Measurements from ENCODE around the gene MISP. TPM values are rescaled to one million over a fixed set of nuclear protein-coding genes. Genes with fewer than 3 reads are reported as not detected.

MISP gene
- total RNA-seq, 2 experiments from 2014 or later: not detected

DNA sequence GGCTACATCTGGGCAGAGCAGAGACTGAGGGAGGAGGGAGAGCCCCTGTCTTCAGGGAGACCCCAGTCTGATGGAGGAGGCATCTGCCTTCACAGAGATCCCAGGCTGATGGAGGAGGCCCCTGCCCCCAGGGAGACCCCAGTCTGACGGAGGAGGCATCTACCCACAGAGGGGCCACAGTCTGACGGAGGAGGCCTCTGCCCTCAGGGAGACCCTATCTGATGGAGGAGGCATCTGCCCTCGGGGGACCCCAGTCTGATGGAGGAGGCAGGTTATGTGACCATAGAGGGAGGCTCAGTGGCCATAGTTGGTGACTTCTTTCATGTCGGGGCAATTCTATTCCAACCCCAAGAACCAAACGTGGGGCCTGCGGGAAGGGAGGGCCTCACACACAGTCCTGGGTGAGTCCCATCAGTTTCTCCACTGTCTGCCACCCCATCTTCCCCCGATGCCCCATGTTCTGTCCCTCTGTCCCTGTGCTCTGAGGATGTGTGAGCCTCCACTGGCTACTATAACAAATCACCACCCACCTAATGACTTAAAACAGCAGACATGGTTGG lies 14.3 kb downstream of the MISP start:
- Mint-ChIP-seq H3K27me3 (peaks cover 2% of the 10 kb centered on the region), H3K27ac (no peak overlapping the region), H3K9me3 (no peaks in the 10 kb centered on the region), H3K4me3 (no peak overlapping the region), H3K36me3 (ENCODE audit: low read depth) (no peaks in the 10 kb centered on the region), H3K4me1 (ENCODE audit: low read depth) (peaks cover 1% of the 10 kb centered on the region)
- Histone ChIP-seq H3K27me3 (ENCODE audit: control insufficient read depth in 1 of 2, insufficient read depth in 2 of 2, low read length in 2 of 2) (peaks cover 0 to 3% of the 10 kb centered on the region in 2 experiments), H3K27ac (ENCODE audit: low read depth in 1 of 2, low read length in 2 of 2) (no peak overlapping the region), H3K4me1 (ENCODE audit: insufficient read depth, low read length) (no peaks in the 10 kb centered on the region), H3K36me3 (ENCODE audit: insufficient read depth, low read length) (no peaks in the 10 kb centered on the region), H3K9me3 (ENCODE audit: control insufficient read depth in 1 of 2, insufficient read depth in 1 of 2, low read length in 2 of 2) (peaks cover 0 to 10% of the 10 kb centered on the region in 2 experiments), H3K4me3 (ENCODE audit: low read length) (no peak overlapping the region)
- intact Hi-C loops (cut with DNase I, micrococcal nuclease): no loop called here
- ATAC-seq (ENCODE audit: poor library complexity) (no peak), DNase-seq (no peak)
- ChIA-PET POLR2A (no interaction called here), CTCF (no interaction called here)
- TF ChIP-seq, protein P1, sequence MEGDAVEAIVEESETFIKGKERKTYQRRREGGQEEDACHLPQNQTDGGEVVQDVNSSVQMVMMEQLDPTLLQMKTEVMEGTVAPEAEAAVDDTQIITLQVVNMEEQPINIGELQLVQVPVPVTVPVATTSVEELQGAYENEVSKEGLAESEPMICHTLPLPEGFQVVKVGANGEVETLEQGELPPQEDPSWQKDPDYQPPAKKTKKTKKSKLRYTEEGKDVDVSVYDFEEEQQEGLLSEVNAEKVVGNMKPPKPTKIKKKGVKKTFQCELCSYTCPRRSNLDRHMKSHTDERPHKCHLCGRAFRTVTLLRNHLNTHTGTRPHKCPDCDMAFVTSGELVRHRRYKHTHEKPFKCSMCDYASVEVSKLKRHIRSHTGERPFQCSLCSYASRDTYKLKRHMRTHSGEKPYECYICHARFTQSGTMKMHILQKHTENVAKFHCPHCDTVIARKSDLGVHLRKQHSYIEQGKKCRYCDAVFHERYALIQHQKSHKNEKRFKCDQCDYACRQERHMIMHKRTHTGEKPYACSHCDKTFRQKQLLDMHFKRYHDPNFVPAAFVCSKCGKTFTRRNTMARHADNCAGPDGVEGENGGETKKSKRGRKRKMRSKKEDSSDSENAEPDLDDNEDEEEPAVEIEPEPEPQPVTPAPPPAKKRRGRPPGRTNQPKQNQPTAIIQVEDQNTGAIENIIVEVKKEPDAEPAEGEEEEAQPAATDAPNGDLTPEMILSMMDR (IDR thresholded peaks at IDR 0.05): no peak

GRCh38 chr19:768424-768823 lies 17.5 kb downstream of the MISP start:
- H3K4me1 Mint-ChIP-seq (ENCODE audit: low read depth): peaks cover 4% of the 10 kb centered on the region
- TF ChIP-seq, protein P1 (IDR thresholded peaks at IDR 0.05): no peak
- Histone ChIP-seq H3K36me3 (ENCODE audit: insufficient read depth, low read length) (no peaks in the 10 kb centered on the region), H3K27ac (ENCODE audit: low read depth in 1 of 2, low read length in 2 of 2) (no peak overlapping the region), H3K27me3 (ENCODE audit: control insufficient read depth in 1 of 2, insufficient read depth in 2 of 2, low read length in 2 of 2) (peaks cover 0 to 3% of the 10 kb centered on the region in 2 experiments), H3K4me3 (ENCODE audit: low read length) (no peak overlapping the region), H3K9me3 (ENCODE audit: control insufficient read depth in 1 of 2, insufficient read depth in 1 of 2, low read length in 2 of 2) (no peaks in the 10 kb centered on the region), H3K4me1 (ENCODE audit: insufficient read depth, low read length) (no peaks in the 10 kb centered on the region)
- H3K9me3 Mint-ChIP-seq: no peaks in the 10 kb centered on the region
- DNase-seq (no peak), ATAC-seq (ENCODE audit: poor library complexity) (no peak)
- ChIA-PET CTCF (no interaction called here), POLR2A (no interaction called here)
- no peak overlapping the region for H3K4me3 Mint-ChIP-seq
- H3K27me3 Mint-ChIP-seq: peaks cover 9% of the 10 kb centered on the region
- intact Hi-C loops (cut with DNase I, micrococcal nuclease): no loop called here
- no peaks in the 10 kb centered on the region for H3K36me3 Mint-ChIP-seq (ENCODE audit: low read depth)
- no peak overlapping the region for H3K27ac Mint-ChIP-seq

GRCh38 chr19:769616-770015 lies 18.7 kb downstream of the MISP start:
- POLR2A ChIA-PET: no interaction called here

More at GRCh38 chr19:769616-770015, 18.7 kb downstream of the MISP start:
- Mint-ChIP-seq H3K27me3 (peaks cover 9% of the 10 kb centered on the region), H3K27ac (no peak overlapping the region), H3K9me3 (no peaks in the 10 kb centered on the region), H3K4me1 (ENCODE audit: low read depth) (peaks cover 4% of the 10 kb centered on the region), H3K36me3 (ENCODE audit: low read depth) (no peaks in the 10 kb centered on the region), H3K4me3 (no peak overlapping the region)
- H3K27me3 ChIP-seq (ENCODE audit: control insufficient read depth in 1 of 2, insufficient read depth in 2 of 2, low read length in 2 of 2): no peaks in the 10 kb centered on the region
- ATAC-seq (ENCODE audit: poor library complexity) (no peak), DNase-seq (peak in 1 of 14 experiments; percentile 27)
- no peak overlapping the region for H3K27ac ChIP-seq (ENCODE audit: low read depth in 1 of 2, low read length in 2 of 2)
- CTCF ChIA-PET: interaction anchor here (0.6 to 1.4 kb wide), 7 partner anchors 14 to 430 kb away, joined by 3 to 5 read pairs (median 3); no protein-coding TSS in a partner anchor
- no peak overlapping the region for H3K4me3 ChIP-seq (ENCODE audit: low read length)
- intact Hi-C loops (cut with DNase I, micrococcal nuclease): loop anchor here (1.0 to 5.0 kb wide), 7 partner anchors 88 to 232 kb away; no protein-coding TSS in a partner anchor
- no peaks in the 10 kb centered on the region for H3K36me3 ChIP-seq (ENCODE audit: insufficient read depth, low read length)
- no peaks in the 10 kb centered on the region for H3K4me1 ChIP-seq (ENCODE audit: insufficient read depth, low read length)
- H3K9me3 ChIP-seq (ENCODE audit: control insufficient read depth in 1 of 2, insufficient read depth in 1 of 2, low read length in 2 of 2): no peaks in the 10 kb centered on the region
- TF ChIP-seq, protein P1 (IDR thresholded peaks at IDR 0.05): no peak

Data from CD4-positive, alpha-beta T cell (primary cell).